T-cell (primary cell): ENCODE measurements around the gene CAB39. TPM values are rescaled to one million over a fixed set of nuclear protein-coding genes. Genes with fewer than 3 reads are reported as not detected.

ENCODE experiments used
- ATAC-seq, 4 experiments: fragments of 200-7000 bp in 3 of 4; fragments of 150-1000 bp in 1 of 4; cut with Tn5 transposase; replicated peaks in 1 of 4; 1 replicate in 3 of 4; 2 replicates in 1 of 4; pipeline ENCODE4 v1.10.0; 2021; ENCODE audit warnings: moderate library complexity in 3 of 4, mild to moderate bottlenecking in 2 of 4, moderate number of reproducible peaks in 1 of 4
- CTCF ChIA-PET, 2 donors: fragments of 300-600 bp; sonication (Branson Sonifier 250); formaldehyde crosslinking; loops; one replicate each; lab custom pipeline; 2022; ENCODE audit warnings: antibody characterized with exemption in 2 of 2; lab: Charles Lee
- POLR2A ChIA-PET, 2 donors: fragments of 300-600 bp; sonication (Branson Sonifier 250); formaldehyde crosslinking; loops; one replicate each; lab custom pipeline; 2022; ENCODE audit warnings: antibody characterized with exemption in 2 of 2; lab: Charles Lee
- DNase-seq, 35 experiments: peaks; one replicate each; pipeline versions ENCODE4 v3.0.0 to v3.0.0-alpha.2; 2013 to 2023
- H3K27ac ChIP-seq: one replicate; pipeline ENCODE4 v1.5.1; 2013; ENCODE audit warnings: low read length
- H3K27me3 ChIP-seq, 2 experiments: replicated peaks in 1 of 2; 1 replicate in 1 of 2; 2 replicates in 1 of 2; pipeline versions ENCODE4 v1.6.1 to v1.7.0; 2013; ENCODE audit warnings: low read length in 1 of 2, mixed read lengths in 1 of 2; ENCODE audit not compliant: control insufficient read depth in 2 of 2, insufficient read depth in 2 of 2; ENCODE audit errors: extremely low read depth in 1 of 2
- H3K36me3 ChIP-seq, 2 donors: 1 replicate in 1 of 2; 2 replicates in 1 of 2; pipeline versions ENCODE4 v1.6.1 to v1.7.0; 2013; ENCODE audit warnings: low read length in 1 of 2; ENCODE audit not compliant: control insufficient read depth in 2 of 2, insufficient read depth in 1 of 2; ENCODE audit errors: extremely low read depth in 1 of 2
- H3K4me1 ChIP-seq, 2 experiments: 1 replicate in 1 of 2; 2 replicates in 1 of 2; pipeline versions ENCODE4 v1.6.1 to v1.7.0; 2013; ENCODE audit warnings: low read length in 2 of 2, mixed read lengths in 1 of 2; ENCODE audit not compliant: insufficient read depth in 2 of 2, control insufficient read depth in 1 of 2; ENCODE audit errors: extremely low read depth in 1 of 2
- H3K4me3 ChIP-seq, 2 donors: 1 replicate in 1 of 2; 2 replicates in 1 of 2; pipeline versions ENCODE4 v1.5.1 to v1.7.0; 2013; ENCODE audit warnings: mild to moderate bottlenecking in 2 of 2, low read length in 1 of 2, moderate library complexity in 1 of 2; ENCODE audit not compliant: control insufficient read depth in 1 of 2; ENCODE audit errors: extremely low read depth in 1 of 2
- H3K9me3 ChIP-seq: 2 replicates; pipeline ENCODE4 v1.7.0; 2013
- H3K27ac Mint-ChIP-seq, 2 donors: one replicate each; pipeline ENCODE4 v1.8.0; 2020 to 2021; ENCODE audit warnings: mild to moderate bottlenecking in 2 of 2, mixed read lengths in 2 of 2
- H3K27me3 Mint-ChIP-seq, 2 donors: one replicate each; pipeline ENCODE4 v1.8.0; 2021 to 2022; ENCODE audit warnings: mixed read lengths in 2 of 2
- H3K36me3 Mint-ChIP-seq: one replicate; pipeline ENCODE4 v1.8.0; 2021; ENCODE audit warnings: mixed read lengths
- H3K4me1 Mint-ChIP-seq, 3 donors: one replicate each; pipeline ENCODE4 v1.8.0; 2020 to 2022; ENCODE audit warnings: mixed read lengths in 3 of 3, mild to moderate bottlenecking in 1 of 3
- H3K4me3 Mint-ChIP-seq, 3 donors: one replicate each; pipeline ENCODE4 v1.8.0; 2020 to 2022; ENCODE audit warnings: mild to moderate bottlenecking in 3 of 3, mixed read lengths in 3 of 3, moderate library complexity in 3 of 3
- H3K9me3 Mint-ChIP-seq, 3 donors: one replicate each; pipeline ENCODE4 v1.8.0; 2020 to 2022; ENCODE audit warnings: mixed read lengths in 3 of 3
- WGBS: methylation state at CpG from one replicate; pipeline ENCODE4 v1.1.5; 2013; ENCODE audit warnings: missing lambda C conversion rate; ENCODE audit not compliant: insufficient coverage; 5-methylcytosine and 5-hydroxymethylcytosine counted together
- total RNA-seq, 35 experiments: library from RNA in 6 of 35; stranded (reverse) in 6 of 35; fragments of 120-200 nt in 1 of 35; gene quantifications; one replicate each; pipeline versions ENCODE4 v1.2.1 to v1.2.4 and lab custom pipeline; 2013 to 2026

CAB39 gene
- total RNA-seq, 5 donors from 2014 or later (not counting 1 experiment from before 2014, with no cell fraction given) = 91.7 to 102 (median 96.7) TPM

DNA sequence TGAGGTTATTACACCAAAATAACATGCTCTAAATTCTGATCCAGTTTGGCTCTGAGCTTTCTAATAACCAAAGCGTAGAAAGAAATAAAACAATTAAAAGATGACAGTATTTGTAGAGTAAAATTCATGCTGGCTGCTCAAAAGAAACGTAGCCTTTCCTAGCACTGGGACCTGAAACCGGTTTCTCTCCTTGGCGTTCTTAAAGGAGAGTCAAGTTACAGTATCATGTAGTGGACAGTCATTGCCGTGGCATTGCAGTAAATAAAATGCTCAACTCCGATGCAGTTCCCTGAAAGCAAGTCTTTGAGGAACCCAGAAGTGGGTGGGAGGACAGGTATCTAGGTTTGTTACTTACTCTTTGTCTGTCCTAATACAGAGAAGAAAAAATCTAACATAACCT lies 99.4 kb downstream of the CAB39 start:
- ATAC-seq = no peak
- no peaks in the 10 kb centered on the region for H3K27me3 ChIP-seq
- no peak overlapping the region for H3K4me3 ChIP-seq
- no peak overlapping the region for H3K4me3 Mint-ChIP-seq
- no peak for DNase-seq
- H3K36me3 ChIP-seq = peaks cover 10 to 77% of the 10 kb centered on the region in 2 donors
- ChIA-PET CTCF (interaction anchor here in 1 of 2 donors (0.6 to 1.2 kb wide), 2 partner anchors 12 to 340 kb away, joined by 3 to 5 read pairs; no protein-coding TSS in a partner anchor), POLR2A (interaction anchor here in 1 of 2 donors (0.7 kb wide), 1 partner anchor 842 kb away, joined by 5 read pairs; no protein-coding TSS in a partner anchor)
- no peaks in the 10 kb centered on the region for H3K9me3 Mint-ChIP-seq
- H3K27ac ChIP-seq = no peak overlapping the region
- peaks cover 0 to 7% of the 10 kb centered on the region in 2 experiments for H3K4me1 ChIP-seq
- H3K36me3 Mint-ChIP-seq = peaks cover 44% of the 10 kb centered on the region
- peak overlapping the region; percentile 6 to 50 for H3K27ac Mint-ChIP-seq
- H3K27me3 Mint-ChIP-seq = no peaks in the 10 kb centered on the region
- WGBS = 100% methylated on average over 3 of the region's 6 CpGs
- no peaks in the 10 kb centered on the region for H3K9me3 ChIP-seq
- peaks cover 13 to 17% (median 15%) of the 10 kb centered on the region in 3 donors for H3K4me1 Mint-ChIP-seq

DNA sequence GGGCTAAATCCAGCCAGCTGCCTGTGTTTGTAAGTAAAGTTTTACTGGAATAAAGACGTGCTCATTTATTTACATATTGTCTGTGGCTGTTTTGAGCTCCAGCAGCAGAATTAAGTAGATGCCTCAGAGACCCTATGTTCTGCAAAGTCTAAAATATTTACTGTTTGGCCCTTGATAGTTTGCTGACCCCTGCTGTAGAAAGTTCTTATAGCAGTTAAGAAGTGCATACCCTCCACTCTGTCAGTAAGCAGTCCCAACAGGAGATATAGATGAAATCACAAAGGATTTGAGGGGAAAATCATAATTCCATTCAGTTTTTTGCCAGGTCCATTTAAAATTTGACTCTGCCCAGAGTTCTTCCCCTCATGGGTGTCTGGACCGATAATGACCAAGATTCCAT lies 102.0 kb downstream of the CAB39 start:
- Histone ChIP-seq H3K4me1 (peaks cover 0 to 7% of the 10 kb centered on the region in 2 experiments), H3K9me3 (no peaks in the 10 kb centered on the region), H3K27ac (no peak overlapping the region), H3K27me3 (no peaks in the 10 kb centered on the region), H3K4me3 (no peak overlapping the region), H3K36me3 (peaks cover 10 to 86% of the 10 kb centered on the region in 2 donors)
- ATAC-seq = no peak
- peak overlapping the region in 1 of 2 donors; percentile 53 for H3K27ac Mint-ChIP-seq
- 83% methylated on average over 1 of the region's 2 CpGs for WGBS
- DNase-seq = peak in 1 of 35 experiments; percentile 32
- CTCF ChIA-PET = interaction anchor here in 1 of 2 donors (1.9 kb wide), 1 partner anchor 9 kb away, joined by 7 read pairs; no protein-coding TSS in a partner anchor
- no peaks in the 10 kb centered on the region for H3K27me3 Mint-ChIP-seq
- no peaks in the 10 kb centered on the region for H3K9me3 Mint-ChIP-seq
- POLR2A ChIA-PET = interaction anchor here in 1 of 2 donors (0.5 kb wide), 1 partner anchor 39 kb away, joined by 3 read pairs; no protein-coding TSS in a partner anchor
- no peak overlapping the region for H3K4me3 Mint-ChIP-seq
- peaks cover 9 to 17% (median 15%) of the 10 kb centered on the region in 3 donors for H3K4me1 Mint-ChIP-seq
- H3K36me3 Mint-ChIP-seq = peaks cover 57% of the 10 kb centered on the region

DNA sequence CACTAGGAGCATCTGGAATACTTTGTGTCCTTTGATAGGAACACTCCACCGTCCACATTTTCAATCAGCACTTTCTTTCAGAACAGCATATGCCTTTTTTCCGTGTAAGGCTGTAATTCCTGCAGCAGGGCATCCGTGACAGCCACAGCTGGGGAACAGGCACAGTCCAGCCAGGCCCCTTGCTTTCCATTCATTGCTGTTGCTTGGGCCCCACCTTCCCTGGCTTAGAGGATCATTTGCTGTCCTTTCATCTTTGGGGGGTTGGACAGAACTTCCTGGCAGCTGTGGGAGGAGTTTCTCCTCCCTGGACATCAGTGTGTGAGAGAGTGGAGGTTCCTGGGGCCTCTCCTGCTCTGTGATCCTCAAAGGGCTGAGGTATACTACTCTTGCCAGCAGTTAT lies 102.4 kb downstream of the CAB39 start:
- Mint-ChIP-seq H3K27me3 (no peaks in the 10 kb centered on the region), H3K4me3 (no peak overlapping the region), H3K4me1 (peaks cover 9 to 17% (median 15%) of the 10 kb centered on the region in 3 donors), H3K27ac (peak overlapping the region; percentile 17 to 53), H3K36me3 (peaks cover 60% of the 10 kb centered on the region), H3K9me3 (no peaks in the 10 kb centered on the region)
- Histone ChIP-seq H3K9me3 (no peaks in the 10 kb centered on the region), H3K4me3 (no peak overlapping the region), H3K4me1 (peaks cover 0 to 7% of the 10 kb centered on the region in 2 experiments), H3K36me3 (peaks cover 10 to 89% of the 10 kb centered on the region in 2 donors), H3K27ac (no peak overlapping the region), H3K27me3 (no peaks in the 10 kb centered on the region)
- no peak for DNase-seq
- ChIA-PET POLR2A (interaction anchor here (0.6 kb wide), 2 partner anchors 16 to 19 kb away, joined by 3 to 4 read pairs; no protein-coding TSS in a partner anchor), CTCF (interaction anchor here in 1 of 2 donors (1.9 kb wide), 1 partner anchor 9 kb away, joined by 7 read pairs; no protein-coding TSS in a partner anchor)
- 95% methylated on average over 3 of the region's 3 CpGs for WGBS
- ATAC-seq = no peak

DNA sequence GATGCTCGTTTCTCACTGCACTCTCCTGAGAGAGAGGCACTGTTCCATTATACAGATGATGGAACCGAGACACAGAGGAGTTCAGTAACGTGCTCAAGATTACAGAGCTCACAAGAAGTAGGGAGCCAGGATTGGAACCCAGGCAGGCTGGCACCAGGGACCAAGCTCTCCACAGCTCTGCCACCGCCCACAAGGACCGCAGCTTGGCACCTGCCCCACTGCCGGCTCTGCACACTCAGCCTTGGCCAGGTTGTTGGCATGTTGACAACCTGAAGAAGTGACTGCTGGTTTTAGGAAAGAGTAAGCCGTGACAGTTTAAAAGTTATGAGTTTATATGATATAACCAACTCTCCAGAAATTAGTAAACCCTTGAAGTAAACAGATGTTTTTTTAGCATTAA lies 104.1 kb downstream of the CAB39 start:
- Mint-ChIP-seq H3K4me3 (no peak overlapping the region), H3K4me1 (peaks cover 9 to 15% (median 13%) of the 10 kb centered on the region in 3 donors), H3K27me3 (no peaks in the 10 kb centered on the region), H3K36me3 (peaks cover 47% of the 10 kb centered on the region), H3K9me3 (no peaks in the 10 kb centered on the region), H3K27ac (peak overlapping the region; percentile 56 to 66)
- no peaks in the 10 kb centered on the region for H3K27me3 ChIP-seq
- peaks cover under 1 to 83% of the 10 kb centered on the region in 2 donors for H3K36me3 ChIP-seq
- H3K4me3 ChIP-seq = no peak overlapping the region
- H3K4me1 ChIP-seq = peaks cover 0 to 7% of the 10 kb centered on the region in 2 experiments
- ChIA-PET CTCF (no interaction called here), POLR2A (no interaction called here)
- no peaks in the 10 kb centered on the region for H3K9me3 ChIP-seq
- H3K27ac ChIP-seq = no peak overlapping the region
- WGBS = 78% methylated on average over 3 of the region's 7 CpGs
- no peak for ATAC-seq
- DNase-seq = no peak

DNA sequence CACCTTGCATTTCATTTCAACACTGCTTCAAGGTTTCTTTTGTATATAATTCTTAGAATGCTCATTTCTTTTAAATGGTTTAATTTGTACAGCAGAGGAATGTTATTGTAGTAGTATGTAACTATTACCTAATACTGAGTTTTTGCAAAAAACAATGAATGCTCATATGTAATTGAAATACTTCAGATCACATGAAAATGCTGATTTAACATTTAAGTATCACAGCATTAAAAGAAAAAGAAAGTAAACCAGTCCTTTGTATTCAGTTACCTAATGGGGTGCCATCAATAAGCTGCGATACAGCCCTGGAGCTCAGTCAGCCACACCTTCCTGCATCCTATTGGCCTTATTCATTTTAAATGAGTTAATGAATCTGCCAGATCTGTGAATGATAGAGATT lies 106.8 kb downstream of the CAB39 start:
- CTCF ChIA-PET = interaction anchor here (0.5 to 1.6 kb wide), 2 partner anchors 14 to 36 kb away, joined by 3 to 6 read pairs; no protein-coding TSS in a partner anchor
- POLR2A ChIA-PET = no interaction called here
- no peaks in the 10 kb centered on the region for H3K9me3 Mint-ChIP-seq
- Histone ChIP-seq H3K4me1 (peaks cover 0 to 7% of the 10 kb centered on the region in 2 experiments), H3K27me3 (peaks cover 0 to 1% of the 10 kb centered on the region in 2 experiments), H3K9me3 (no peaks in the 10 kb centered on the region), H3K36me3 (peaks cover 2 to 64% of the 10 kb centered on the region in 2 donors), H3K4me3 (no peak overlapping the region), H3K27ac (no peak overlapping the region)
- H3K4me1 Mint-ChIP-seq = peaks cover 3 to 8% (median 5%) of the 10 kb centered on the region in 3 donors
- ATAC-seq = no peak
- no CpG with 5 or more reads among the region's 1 CpG for WGBS
- no peak for DNase-seq
- H3K27me3 Mint-ChIP-seq = no peaks in the 10 kb centered on the region
- peaks cover 35% of the 10 kb centered on the region for H3K36me3 Mint-ChIP-seq
- H3K4me3 Mint-ChIP-seq = no peak overlapping the region
- peak overlapping the region in 1 of 2 donors; percentile 5 for H3K27ac Mint-ChIP-seq

DNA sequence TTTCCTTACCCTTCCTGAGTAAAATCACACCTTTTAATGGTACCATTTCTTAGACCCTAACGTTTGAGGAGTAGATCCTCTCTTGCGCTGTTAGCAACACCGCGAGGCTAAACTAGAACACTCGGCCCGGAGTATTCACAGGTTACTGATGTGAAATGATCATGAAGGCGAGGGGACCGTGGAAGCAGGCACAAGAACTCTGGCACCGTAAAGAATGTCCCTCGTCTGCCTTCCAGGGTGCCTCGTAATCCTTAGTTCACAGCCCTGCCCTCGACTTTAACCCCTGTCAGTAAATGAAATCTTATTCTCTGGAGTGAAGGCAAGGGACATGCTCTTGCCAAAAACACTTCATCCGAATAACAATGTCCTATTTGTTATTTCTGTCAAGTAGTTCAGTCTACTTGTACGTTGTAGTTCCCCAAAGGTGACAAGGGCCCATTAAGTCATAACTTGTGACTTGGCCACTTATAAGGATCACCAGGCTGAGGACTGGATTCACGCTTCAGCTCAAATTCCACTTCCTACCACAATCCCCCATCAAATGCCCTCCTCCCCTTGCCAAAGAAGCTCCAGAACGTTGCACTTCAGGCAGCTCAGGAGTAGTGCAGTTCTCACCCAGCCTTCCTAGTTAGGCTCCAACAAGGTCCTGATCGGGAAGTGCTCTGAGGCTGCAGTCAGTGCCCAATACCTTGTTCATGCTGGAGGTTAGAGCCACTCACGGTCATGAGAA lies 108.8 kb downstream of the CAB39 start:
- CTCF ChIA-PET = interaction anchor here in 1 of 2 donors (0.5 to 1.1 kb wide), 3 partner anchors 7 to 43 kb away, joined by 3 to 6 read pairs (median 5); no protein-coding TSS in a partner anchor
- H3K36me3 Mint-ChIP-seq = peaks cover 25% of the 10 kb centered on the region
- H3K36me3 ChIP-seq = peaks cover 2 to 45% of the 10 kb centered on the region in 2 donors
- H3K27ac Mint-ChIP-seq = peak overlapping the region in 1 of 2 donors; percentile 48
- H3K27me3 ChIP-seq = peaks cover 0 to 13% of the 10 kb centered on the region in 2 experiments
- H3K27ac ChIP-seq = no peak overlapping the region
- peaks cover 0 to 8% of the 10 kb centered on the region in 2 experiments for H3K4me1 ChIP-seq
- POLR2A ChIA-PET = no interaction called here
- 91% methylated on average over 13 of the region's 18 CpGs for WGBS
- H3K9me3 Mint-ChIP-seq = no peaks in the 10 kb centered on the region
- ATAC-seq (peak in 1 of 4 experiments; percentile 31), DNase-seq (no peak)
- no peak overlapping the region for H3K4me3 Mint-ChIP-seq
- peaks cover 4 to 14% of the 10 kb centered on the region in 2 donors for H3K27me3 Mint-ChIP-seq
- no peak overlapping the region for H3K4me3 ChIP-seq
- peaks cover 6 to 8% (median 7%) of the 10 kb centered on the region in 3 donors for H3K4me1 Mint-ChIP-seq
- H3K9me3 ChIP-seq = no peaks in the 10 kb centered on the region
